Fibroblast of lung (primary cell): Measurements from ENCODE around the gene LRRC47. TPM values are rescaled to one million over a fixed set of nuclear protein-coding genes. Genes with fewer than 3 reads are reported as not detected.

Experiments used
- DNase-seq, 2 donors: peaks; one replicate each; pipeline versions ENCODE4 v3.0.0 to v3.0.0-alpha.2; 2010; ENCODE audit warnings: low read depth in 2 of 2
- H2AFZ ChIP-seq: 2 replicates; pipeline ENCODE4 v1.5.1; 2012; ENCODE audit warnings: low read length, control low read depth, inconsistent platforms
- H3K27ac ChIP-seq: 2 replicates; pipeline ENCODE4 v1.5.1; 2011; ENCODE audit warnings: low read length, control low read depth; ENCODE audit not compliant: insufficient read depth
- H3K27me3 ChIP-seq: 2 replicates; pipeline ENCODE4 v1.5.1; 2011; ENCODE audit warnings: mild to moderate bottlenecking, low read length; ENCODE audit not compliant: control insufficient read depth, insufficient read depth
- H3K36me3 ChIP-seq: 2 replicates; pipeline ENCODE4 v1.5.1; 2011; ENCODE audit warnings: low read length; ENCODE audit not compliant: control insufficient read depth, insufficient read depth
- H3K4me1 ChIP-seq: 2 replicates; pipeline ENCODE4 v1.5.1; 2011; ENCODE audit warnings: low read length; ENCODE audit not compliant: control insufficient read depth, insufficient read depth; ENCODE audit errors: extremely low read depth
- H3K4me2 ChIP-seq: 2 replicates; pipeline ENCODE4 v1.5.1; 2011; ENCODE audit warnings: low read length, control low read depth; ENCODE audit not compliant: insufficient read depth; ENCODE audit errors: extremely low read depth
- H3K4me3 ChIP-seq, 4 experiments: fragments of 200-600 bp in 1 of 4; sonication (generic) in 1 of 4; replicated peaks in 1 of 4; 2 replicates each; pipeline ENCODE4 v1.5.1; 2011 to 2016; ENCODE audit warnings: low read length in 4 of 4, low read depth in 3 of 4, mild to moderate bottlenecking in 3 of 4, control low read depth in 2 of 4, inconsistent platforms in 1 of 4, mixed read lengths in 1 of 4; ENCODE audit not compliant: insufficient read depth in 1 of 4; ENCODE audit errors: control extremely low read depth in 1 of 4
- H3K79me2 ChIP-seq: 2 replicates; pipeline ENCODE4 v1.5.1; 2012; ENCODE audit warnings: mild to moderate bottlenecking, low read length, inconsistent platforms; ENCODE audit not compliant: control insufficient read depth, insufficient read depth
- H3K9ac ChIP-seq: 2 replicates; pipeline ENCODE4 v1.5.1; 2011; ENCODE audit warnings: mild to moderate bottlenecking, low read length, control low read depth; ENCODE audit not compliant: insufficient read depth
- H3K9me3 ChIP-seq: 2 replicates; pipeline ENCODE4 v1.5.1; 2012; ENCODE audit warnings: low read depth, low read length; ENCODE audit not compliant: control insufficient read depth, insufficient read depth
- H4K20me1 ChIP-seq: 2 replicates; pipeline ENCODE4 v1.5.1; 2011; ENCODE audit warnings: low read length; ENCODE audit not compliant: control insufficient read depth, insufficient read depth; ENCODE audit errors: extremely low read depth
- EZH2 ChIP-seq: IDR thresholded peaks from 2 replicates; pipeline ENCODE4 v1.5.1; 2012; ENCODE audit warnings: low read length, control low read depth, mild to moderate bottlenecking; ENCODE audit errors: missing control alignments
- polyA plus RNA-seq, 2 donors: library from polyadenylated mRNA; depleted of rRNA in 1 of 2; stranded (reverse) in 1 of 2; unstranded in 1 of 2; fragments of >200 nt; gene quantifications; 2 replicates each; pipeline ENCODE4 v1.2.1, GENCODE V29; 2011 to 2012; ENCODE audit warnings: missing spikeins in 1 of 2
- total RNA-seq: library from RNA; depleted of rRNA; stranded (reverse); fragments of >200 nt; gene quantifications from 2 replicates; pipeline ENCODE4 v1.2.1, GENCODE V29; 2014
- TF ChIP-seq, protein P1 (sequence below), 2 donors: IDR thresholded peaks in 1 of 2; conservative IDR thresholded peaks in 1 of 2; 1 replicate in 1 of 2; 2 replicates in 1 of 2; pipeline ENCODE4 v1.5.1; 2011 to 2012; ENCODE audit warnings: low read length in 2 of 2, control low read depth in 1 of 2, inconsistent platforms in 1 of 2, low read depth in 1 of 2, mild to moderate bottlenecking in 1 of 2

LRRC47 gene
- total and polyA plus RNA-seq, 2 donors (not counting 1 experiment from before 2014, with no cell fraction given) = 25.1 to 28.8 TPM

DNA sequence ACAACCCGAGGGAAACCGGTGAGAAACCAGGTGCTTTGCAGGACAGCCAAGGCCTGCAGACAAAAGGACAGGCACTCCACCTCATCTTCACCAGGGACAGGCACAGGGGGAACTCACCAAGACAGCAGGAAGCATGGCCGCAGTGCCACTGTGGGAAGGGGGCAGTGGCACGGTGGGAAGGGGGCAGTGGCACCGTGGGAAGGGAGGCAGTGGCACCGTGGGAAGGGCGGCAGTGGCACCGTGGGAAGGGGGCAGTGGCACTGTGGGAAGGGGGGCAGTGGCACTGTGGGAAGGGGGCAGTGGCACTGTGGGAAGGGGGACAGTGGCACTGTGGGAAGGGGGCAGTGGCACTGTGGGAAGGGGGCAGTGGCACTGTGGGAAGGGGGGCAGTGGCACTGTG, 28.4 kb upstream of the LRRC47 start:
- Histone ChIP-seq H3K4me1 (no peaks in the 10 kb centered on the region), H3K79me2 (no peaks in the 10 kb centered on the region), H3K36me3 (peaks cover 9% of the 10 kb centered on the region), H3K27me3 (no peaks in the 10 kb centered on the region), H3K4me2 (no peak overlapping the region), H4K20me1 (no peaks in the 10 kb centered on the region), H3K27ac (no peak overlapping the region), H3K9ac (no peak overlapping the region), H3K4me3 (no peak overlapping the region), H2AFZ (no peak overlapping the region), H3K9me3 (no peaks in the 10 kb centered on the region)
- TF ChIP-seq, protein P1, sequence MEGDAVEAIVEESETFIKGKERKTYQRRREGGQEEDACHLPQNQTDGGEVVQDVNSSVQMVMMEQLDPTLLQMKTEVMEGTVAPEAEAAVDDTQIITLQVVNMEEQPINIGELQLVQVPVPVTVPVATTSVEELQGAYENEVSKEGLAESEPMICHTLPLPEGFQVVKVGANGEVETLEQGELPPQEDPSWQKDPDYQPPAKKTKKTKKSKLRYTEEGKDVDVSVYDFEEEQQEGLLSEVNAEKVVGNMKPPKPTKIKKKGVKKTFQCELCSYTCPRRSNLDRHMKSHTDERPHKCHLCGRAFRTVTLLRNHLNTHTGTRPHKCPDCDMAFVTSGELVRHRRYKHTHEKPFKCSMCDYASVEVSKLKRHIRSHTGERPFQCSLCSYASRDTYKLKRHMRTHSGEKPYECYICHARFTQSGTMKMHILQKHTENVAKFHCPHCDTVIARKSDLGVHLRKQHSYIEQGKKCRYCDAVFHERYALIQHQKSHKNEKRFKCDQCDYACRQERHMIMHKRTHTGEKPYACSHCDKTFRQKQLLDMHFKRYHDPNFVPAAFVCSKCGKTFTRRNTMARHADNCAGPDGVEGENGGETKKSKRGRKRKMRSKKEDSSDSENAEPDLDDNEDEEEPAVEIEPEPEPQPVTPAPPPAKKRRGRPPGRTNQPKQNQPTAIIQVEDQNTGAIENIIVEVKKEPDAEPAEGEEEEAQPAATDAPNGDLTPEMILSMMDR (conservative IDR thresholded peaks at IDR 0.05 in 1 of 2, IDR thresholded peaks at IDR 0.05 in 1 of 2; ENCODE audit: low read depth in 1 of 2, low read length in 2 of 2) = no peak
- TF ChIP-seq EZH2 = no peak
- no peak for DNase-seq

DNA sequence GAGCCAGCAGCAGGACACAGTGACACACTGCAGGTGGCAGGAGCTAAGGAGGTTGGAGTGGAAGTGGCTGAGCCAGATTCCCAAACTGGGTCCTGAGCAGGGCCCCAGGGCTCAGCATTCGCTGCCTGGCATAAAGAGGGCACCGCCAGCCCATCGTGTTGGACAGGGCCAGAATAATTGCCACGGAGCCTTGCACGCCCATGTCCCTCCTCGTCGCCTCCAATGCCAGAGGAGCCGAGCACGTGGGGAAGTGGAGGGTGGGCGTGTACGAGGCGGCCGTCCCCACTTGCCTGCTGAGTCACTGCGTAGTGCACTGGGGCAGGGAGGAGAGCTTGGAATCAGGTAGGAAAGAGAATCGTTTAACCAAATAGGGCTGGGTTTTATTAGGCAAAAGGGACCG, 26.1 kb upstream of the LRRC47 start:
- no peak overlapping the region for H2AFZ ChIP-seq
- no peaks in the 10 kb centered on the region for H3K4me1 ChIP-seq
- no peaks in the 10 kb centered on the region for H4K20me1 ChIP-seq
- no peak for DNase-seq
- no peak overlapping the region for H3K9ac ChIP-seq
- no peak overlapping the region for H3K4me2 ChIP-seq
- TF ChIP-seq, protein P1 (conservative IDR thresholded peaks at IDR 0.05 in 1 of 2, IDR thresholded peaks at IDR 0.05 in 1 of 2; ENCODE audit: low read depth in 1 of 2, low read length in 2 of 2) = no peak
- no peak for TF ChIP-seq EZH2
- no peaks in the 10 kb centered on the region for H3K79me2 ChIP-seq
- no peaks in the 10 kb centered on the region for H3K27me3 ChIP-seq
- H3K36me3 ChIP-seq = peaks cover 8% of the 10 kb centered on the region
- H3K4me3 ChIP-seq = no peak overlapping the region
- H3K27ac ChIP-seq = no peak overlapping the region
- H3K9me3 ChIP-seq = no peaks in the 10 kb centered on the region

DNA sequence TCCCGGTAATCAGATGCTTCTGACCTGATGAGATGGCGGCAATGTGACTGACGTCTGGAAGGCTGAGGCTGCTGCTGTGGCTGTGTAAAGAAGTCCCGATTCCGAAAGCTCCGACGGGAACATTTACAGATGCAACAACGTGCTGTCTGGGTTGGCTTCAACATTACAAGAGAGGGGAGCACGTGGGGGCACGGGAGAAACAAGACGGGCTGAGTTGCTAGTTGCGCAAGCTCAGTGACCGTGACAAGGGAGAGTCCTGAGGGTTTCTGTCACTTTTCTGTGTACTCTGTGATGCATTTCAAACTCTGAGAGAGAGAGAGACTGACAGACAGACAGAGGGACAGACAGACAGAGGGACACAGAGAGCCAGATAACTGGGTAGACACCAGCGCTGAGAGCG, 25.6 kb upstream of the LRRC47 start:
- Histone ChIP-seq H3K4me1 (no peaks in the 10 kb centered on the region), H3K27ac (no peak overlapping the region), H2AFZ (no peak overlapping the region), H3K4me2 (no peak overlapping the region), H3K36me3 (peaks cover 8% of the 10 kb centered on the region), H3K79me2 (no peaks in the 10 kb centered on the region), H3K27me3 (no peaks in the 10 kb centered on the region), H3K9me3 (no peaks in the 10 kb centered on the region), H3K9ac (no peak overlapping the region), H4K20me1 (no peaks in the 10 kb centered on the region), H3K4me3 (no peak overlapping the region)
- TF ChIP-seq EZH2 = no peak
- TF ChIP-seq, protein P1 (conservative IDR thresholded peaks at IDR 0.05 in 1 of 2, IDR thresholded peaks at IDR 0.05 in 1 of 2; ENCODE audit: low read depth in 1 of 2, low read length in 2 of 2) = no peak
- no peak for DNase-seq
